Hippocampal formation (tissue), 2 donors: ENCODE measurements around the gene APOL5.
"Not testable (repeated sequence)": the region's sequence is repeated elsewhere in the genome, so short reads cannot be mapped to it uniquely, and the experiment has no call there.

ENCODE experiments used
- DNase-seq, 2 donors: peaks; one replicate each; lab custom pipeline; 2025; lab: John Stamatoyannopoulos, UW

The APOL5 gene

GRCh38 chr22:35717572-35717971 is at the start of gene APOL5:
Gene APOL5 (plus strand): TSS chr22:35717872. CDS start chr22:35717872, 0 bp downstream.
- no peak for DNase-seq

- no peak for DNase-seq
Measured at GRCh38 chr22:35674335-35674734, 43.3 kb upstream of the APOL5 start.

- not testable (repeated sequence) for DNase-seq
Measured at GRCh38 chr22:35676065-35676464, 41.6 kb upstream of the APOL5 start.

- no peak for DNase-seq
Measured at GRCh38 chr22:35677460-35678187, 40.0 kb upstream of the APOL5 start.

- no peak for DNase-seq
Measured at GRCh38 chr22:35678836-35679235, 38.8 kb upstream of the APOL5 start.

- DNase-seq = not testable (repeated sequence)
Measured at GRCh38 chr22:35679492-35679891, 38.2 kb upstream of the APOL5 start.

- no peak for DNase-seq
Measured at GRCh38 chr22:35681454-35682052, 36.1 kb upstream of the APOL5 start.

GRCh38 chr22:35683560-35683959 is 34.1 kb upstream of the APOL5 start:
- DNase-seq = no peak

GRCh38 chr22:35684270-35684700 is 33.4 kb upstream of the APOL5 start:
- DNase-seq = peak; percentile 10 to 28

GRCh38 chr22:35684732-35685131 is 32.9 kb upstream of the APOL5 start:
- DNase-seq = no peak

- no peak for DNase-seq
Measured at GRCh38 chr22:35685731-35686130, 31.9 kb upstream of the APOL5 start.

GRCh38 chr22:35686298-35686697 is 31.4 kb upstream of the APOL5 start:
- DNase-seq = no peak

GRCh38 chr22:35687461-35687860 is 30.2 kb upstream of the APOL5 start:
- no peak for DNase-seq

GRCh38 chr22:35688913-35689675 is 28.6 kb upstream of the APOL5 start:
- no peak for DNase-seq

GRCh38 chr22:35690001-35690400 is 27.7 kb upstream of the APOL5 start:
- no peak for DNase-seq

- no peak for DNase-seq
Measured at GRCh38 chr22:35695202-35695601, 22.5 kb upstream of the APOL5 start.

GRCh38 chr22:35697142-35697541 is 20.5 kb upstream of the APOL5 start:
- DNase-seq = no peak

- DNase-seq = not testable (repeated sequence)
Measured at GRCh38 chr22:35699852-35700251, 17.8 kb upstream of the APOL5 start.

GRCh38 chr22:35703861-35704584 is 13.6 kb upstream of the APOL5 start:
- no peak for DNase-seq

- DNase-seq = no peak
Measured at GRCh38 chr22:35705141-35705540, 12.5 kb upstream of the APOL5 start.

GRCh38 chr22:35708453-35708852 is 9.2 kb upstream of the APOL5 start:
- DNase-seq = no peak

- DNase-seq = no peak
Measured at GRCh38 chr22:35708917-35709316, 8.8 kb upstream of the APOL5 start.
